ENCODE results near the gene KRT16.

DNA sequence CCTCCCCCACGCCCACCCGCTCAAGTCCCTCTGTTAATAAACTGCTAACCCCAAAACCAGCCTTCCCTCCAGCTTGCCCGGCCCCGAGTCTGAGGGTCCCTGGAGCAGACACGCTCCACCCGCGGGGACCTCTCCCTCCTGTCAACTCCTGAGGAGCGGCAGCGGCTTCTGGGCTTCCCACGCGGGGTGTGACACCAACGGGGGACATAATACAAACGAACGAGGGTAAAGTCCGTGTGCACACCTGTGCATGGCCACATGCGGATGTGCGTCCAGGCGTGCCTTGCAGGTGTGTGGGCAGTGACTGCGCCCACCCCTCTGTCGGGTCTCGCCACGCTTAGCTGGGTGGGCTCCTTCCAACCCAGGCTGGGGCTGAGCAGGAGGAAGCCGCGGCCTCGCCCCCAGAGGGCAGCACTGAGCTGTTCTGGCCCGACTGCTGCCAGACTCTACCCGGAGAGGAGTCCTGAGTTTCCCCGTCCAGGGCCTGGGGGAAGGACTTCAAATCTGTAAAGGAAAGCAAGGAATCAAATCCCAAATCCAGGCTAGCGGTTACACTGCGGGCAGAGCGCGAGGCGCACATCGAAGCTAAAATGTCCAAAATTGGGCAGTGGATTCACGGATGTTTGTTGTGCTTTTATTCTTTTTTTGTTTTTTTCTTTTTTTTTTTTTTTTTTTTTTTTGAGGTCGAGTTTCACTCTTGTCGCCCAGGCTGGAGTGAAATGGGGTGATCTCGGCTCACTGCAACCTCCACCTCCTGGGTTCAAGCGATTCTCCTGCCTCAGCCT lies 36.0 kb upstream of the KRT16 start:
- TF ChIP-seq, protein P1, sequence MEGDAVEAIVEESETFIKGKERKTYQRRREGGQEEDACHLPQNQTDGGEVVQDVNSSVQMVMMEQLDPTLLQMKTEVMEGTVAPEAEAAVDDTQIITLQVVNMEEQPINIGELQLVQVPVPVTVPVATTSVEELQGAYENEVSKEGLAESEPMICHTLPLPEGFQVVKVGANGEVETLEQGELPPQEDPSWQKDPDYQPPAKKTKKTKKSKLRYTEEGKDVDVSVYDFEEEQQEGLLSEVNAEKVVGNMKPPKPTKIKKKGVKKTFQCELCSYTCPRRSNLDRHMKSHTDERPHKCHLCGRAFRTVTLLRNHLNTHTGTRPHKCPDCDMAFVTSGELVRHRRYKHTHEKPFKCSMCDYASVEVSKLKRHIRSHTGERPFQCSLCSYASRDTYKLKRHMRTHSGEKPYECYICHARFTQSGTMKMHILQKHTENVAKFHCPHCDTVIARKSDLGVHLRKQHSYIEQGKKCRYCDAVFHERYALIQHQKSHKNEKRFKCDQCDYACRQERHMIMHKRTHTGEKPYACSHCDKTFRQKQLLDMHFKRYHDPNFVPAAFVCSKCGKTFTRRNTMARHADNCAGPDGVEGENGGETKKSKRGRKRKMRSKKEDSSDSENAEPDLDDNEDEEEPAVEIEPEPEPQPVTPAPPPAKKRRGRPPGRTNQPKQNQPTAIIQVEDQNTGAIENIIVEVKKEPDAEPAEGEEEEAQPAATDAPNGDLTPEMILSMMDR (optimal IDR thresholded peaks at IDR 0.05 in 1 of 3, IDR thresholded peaks at IDR 0.05 in 1 of 3, conservative IDR thresholded peaks at IDR 0.05 in 1 of 3; ENCODE audit: extremely low read depth in 1 of 3, insufficient read depth in 2 of 3, low read length in 3 of 3): peak in 2 of 3 experiments; percentile 82 to 99
- no peak for TF ChIP-seq EZH2 (IDR thresholded peaks at IDR 0.05; ENCODE audit: low read length)
